Bronchial epithelial cell (primary cell): ENCODE measurements around the gene EAPP. TPM values are rescaled to one million over a fixed set of nuclear protein-coding genes. Genes with fewer than 3 reads are reported as not detected.
"Not testable (repeated sequence)": the region's sequence is repeated elsewhere in the genome, so short reads cannot be mapped to it uniquely, and the experiment has no call there.

Source experiments
- DNase-seq: peaks from one replicate; pipeline ENCODE4 v3.0.0-alpha.2; 2010; ENCODE audit warnings: low read depth
- FAIRE-seq: peaks from 2 replicates; lab custom pipeline; 2011; peaks lifted over from hg19 to GRCh38; lab: Jason Lieb, UNC
- H3K27me3 ChIP-seq: 2 replicates; pipeline ENCODE4 v1.5.1; 2011; ENCODE audit warnings: low read length; ENCODE audit not compliant: control insufficient read depth, insufficient read depth
- H3K36me3 ChIP-seq: 2 replicates; pipeline ENCODE4 v1.5.1; 2011; ENCODE audit warnings: low read length; ENCODE audit not compliant: control insufficient read depth, insufficient read depth
- H3K4me3 ChIP-seq: 2 replicates; pipeline ENCODE4 v1.5.1; 2011; ENCODE audit warnings: mild to moderate bottlenecking, low read depth, low read length, control low read depth
- CTCF ChIP-seq: IDR thresholded peaks from 2 replicates; pipeline ENCODE4 v1.5.1; 2011; ENCODE audit warnings: mild to moderate bottlenecking, moderate library complexity, low read length, control low read depth, inconsistent platforms; ENCODE audit not compliant: insufficient read depth, severe bottlenecking
- total RNA-seq: library from RNA; depleted of rRNA; stranded (reverse); fragments of >200 nt; gene quantifications from 2 replicates; pipeline ENCODE4 v1.2.1, GENCODE V29; 2014

The EAPP gene
- total RNA-seq, 1 donor from 2014 or later = 48.4 TPM

- TF ChIP-seq CTCF = no peak
- Histone ChIP-seq H3K4me3 (no peak overlapping the region), H3K27me3 (no peaks in the 10 kb centered on the region), H3K36me3 (peaks cover 10% of the 10 kb centered on the region)
- FAIRE-seq (no peak), DNase-seq (no peak)
Observed at GRCh38 chr14:34569750-34570149, 30.2 kb upstream of the EAPP start.

- no peaks in the 10 kb centered on the region for H3K27me3 ChIP-seq
- FAIRE-seq = no peak
- H3K4me3 ChIP-seq = no peak overlapping the region
- DNase-seq = no peak
- no peak for TF ChIP-seq CTCF
- H3K36me3 ChIP-seq = peaks cover 11% of the 10 kb centered on the region
Observed at GRCh38 chr14:34568803-34569202, 29.3 kb upstream of the EAPP start.

GRCh38 chr14:34562776-34563150 lies 23.3 kb upstream of the EAPP start:
- Histone ChIP-seq H3K36me3 (peaks cover 5% of the 10 kb centered on the region), H3K27me3 (no peaks in the 10 kb centered on the region)
- no peak for DNase-seq

GRCh38 chr14:34562037-34562775 lies 22.7 kb upstream of the EAPP start:
- H3K4me3 ChIP-seq, H3K36me3 ChIP-seq, DNase-seq, H3K27me3 ChIP-seq, FAIRE-seq: not testable (repeated sequence)

More at GRCh38 chr14:34562776-34563150, 23.3 kb upstream of the EAPP start:
- no peak for FAIRE-seq
- H3K4me3 ChIP-seq = no peak overlapping the region
- TF ChIP-seq CTCF = no peak

GRCh38 chr14:34556498-34556829 lies 17.0 kb upstream of the EAPP start:
- H3K36me3 ChIP-seq, H3K27me3 ChIP-seq, FAIRE-seq, H3K4me3 ChIP-seq, DNase-seq: not testable (repeated sequence)

GRCh38 chr14:34555583-34556497 lies 16.3 kb upstream of the EAPP start:
- DNase-seq, H3K36me3 ChIP-seq, H3K27me3 ChIP-seq, H3K4me3 ChIP-seq: not testable (repeated sequence)
- FAIRE-seq = peak; percentile 28

GRCh38 chr14:34554540-34555250 lies 15.2 kb upstream of the EAPP start:
- Histone ChIP-seq H3K4me3 (no peak overlapping the region), H3K27me3 (no peaks in the 10 kb centered on the region), H3K36me3 (no peaks in the 10 kb centered on the region)
- no peak for TF ChIP-seq CTCF
- no peak for FAIRE-seq
- peak; percentile 28 for DNase-seq

- FAIRE-seq, H3K36me3 ChIP-seq, DNase-seq, H3K4me3 ChIP-seq, H3K27me3 ChIP-seq: not testable (repeated sequence)
Observed at GRCh38 chr14:34549276-34549966, 9.9 kb upstream of the EAPP start.
